COLO829 (cell line): ENCODE data around the gene AAK1.
"Not testable (repeated sequence)": the region's sequence is repeated elsewhere in the genome, so short reads cannot be mapped to it uniquely, and the experiment has no call there.

Experiments used
- DNase-seq: peaks from one replicate; pipeline ENCODE4 v3.0.0; 2012; ENCODE audit warnings: low spot score

Gene AAK1

GRCh38 chr2:69600425-69600824 is 43.1 kb downstream of the AAK1 start:
- DNase-seq: no peak

GRCh38 chr2:69597843-69598610 is 45.5 kb downstream of the AAK1 start:
- DNase-seq: no peak

DNA sequence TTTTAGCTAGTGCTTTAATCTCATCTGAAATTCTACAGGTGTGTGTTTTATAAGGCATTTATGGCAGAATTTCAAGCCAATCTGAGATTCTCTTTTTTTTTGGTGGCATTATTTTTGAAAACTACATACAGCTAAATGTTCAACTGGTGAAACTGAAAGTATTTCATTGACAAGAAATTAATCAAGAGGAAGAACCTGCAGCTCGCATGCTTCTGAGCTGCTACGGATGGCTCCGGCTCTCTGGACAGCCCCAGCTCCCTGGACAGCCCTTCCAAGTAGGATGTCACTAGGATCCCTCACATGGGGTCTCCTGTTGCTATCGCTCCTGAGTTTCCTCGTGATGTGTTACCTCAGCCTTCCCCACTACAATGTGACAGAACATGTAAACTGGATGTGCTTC is 46.4 kb downstream of the AAK1 start:
- no peak for DNase-seq

DNA sequence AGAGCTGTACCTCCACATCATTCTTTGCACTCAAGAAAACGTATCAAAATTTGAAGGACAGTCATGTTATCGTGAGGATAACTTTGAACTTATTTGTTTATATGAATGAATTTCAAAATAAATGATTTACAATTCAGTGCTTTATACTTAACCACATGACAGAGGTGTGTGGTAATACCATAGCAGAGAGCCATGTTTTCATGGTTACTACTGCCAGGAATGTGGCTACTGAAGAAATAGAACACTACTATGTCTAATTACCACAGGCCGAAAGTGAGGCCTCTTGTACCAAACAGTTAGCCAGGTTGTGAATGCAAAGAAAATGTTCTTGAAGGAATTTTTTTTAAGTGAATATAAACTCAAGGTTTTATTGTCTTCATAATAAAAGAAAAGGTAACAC is 49.2 kb downstream of the AAK1 start:
- no peak for DNase-seq

DNA sequence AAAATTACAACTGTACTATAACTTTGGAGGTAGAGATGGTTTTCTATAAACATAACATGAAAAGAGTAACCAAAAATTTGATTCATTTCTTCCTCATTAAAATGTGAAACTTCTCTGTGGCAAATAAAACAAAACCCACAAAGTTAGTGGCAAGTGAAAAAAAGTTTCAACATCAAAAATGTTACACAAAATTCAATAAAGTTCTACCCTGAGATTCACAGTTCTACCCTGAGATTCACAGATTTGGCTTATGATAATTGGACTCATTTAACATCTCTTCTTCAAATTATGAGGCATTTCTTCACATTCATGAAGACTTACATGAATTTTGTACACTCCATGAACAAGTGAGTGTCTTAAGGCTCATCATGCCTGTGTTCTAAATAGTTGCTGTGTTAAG is 51.0 kb downstream of the AAK1 start:
- DNase-seq: no peak

DNA sequence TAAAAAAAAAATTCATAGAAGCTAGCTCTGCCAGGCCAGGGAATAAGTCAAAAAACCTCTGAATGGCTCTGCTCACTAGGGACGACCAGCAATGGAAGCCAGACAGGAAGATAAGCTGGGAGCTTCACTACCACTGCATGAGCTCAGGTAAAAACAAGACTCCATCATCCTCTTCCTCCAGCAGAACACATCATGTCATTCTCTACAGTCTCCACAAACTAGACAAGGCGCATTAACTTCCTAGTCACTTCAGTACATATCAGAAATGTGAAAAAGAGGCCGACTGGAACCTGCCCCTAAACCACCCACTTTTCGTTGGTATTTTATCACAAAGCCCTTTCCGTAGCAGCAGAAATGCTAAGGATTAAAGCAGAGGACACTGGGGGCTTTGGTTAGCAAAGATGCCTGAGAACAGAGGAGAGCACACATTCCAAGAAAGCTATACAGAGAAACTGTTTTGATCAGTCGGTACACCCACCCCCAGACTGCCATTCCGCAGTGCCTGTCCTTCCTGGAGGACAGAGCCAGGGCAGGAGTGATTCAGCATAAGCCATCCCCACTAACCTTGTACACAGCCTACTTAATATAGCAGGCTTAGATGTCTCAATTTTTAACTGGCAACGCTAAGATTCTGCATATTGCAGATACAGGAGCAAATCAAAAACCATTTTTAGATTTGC is 53.4 kb downstream of the AAK1 start:
- DNase-seq: no peak

- DNase-seq: no peak
These were observed 54.6 kb downstream of the AAK1 start for GRCh38 chr2:69588945-69589344.

- no peak for DNase-seq
These were observed 55.1 kb downstream of the AAK1 start for GRCh38 chr2:69588403-69588802.

DNA sequence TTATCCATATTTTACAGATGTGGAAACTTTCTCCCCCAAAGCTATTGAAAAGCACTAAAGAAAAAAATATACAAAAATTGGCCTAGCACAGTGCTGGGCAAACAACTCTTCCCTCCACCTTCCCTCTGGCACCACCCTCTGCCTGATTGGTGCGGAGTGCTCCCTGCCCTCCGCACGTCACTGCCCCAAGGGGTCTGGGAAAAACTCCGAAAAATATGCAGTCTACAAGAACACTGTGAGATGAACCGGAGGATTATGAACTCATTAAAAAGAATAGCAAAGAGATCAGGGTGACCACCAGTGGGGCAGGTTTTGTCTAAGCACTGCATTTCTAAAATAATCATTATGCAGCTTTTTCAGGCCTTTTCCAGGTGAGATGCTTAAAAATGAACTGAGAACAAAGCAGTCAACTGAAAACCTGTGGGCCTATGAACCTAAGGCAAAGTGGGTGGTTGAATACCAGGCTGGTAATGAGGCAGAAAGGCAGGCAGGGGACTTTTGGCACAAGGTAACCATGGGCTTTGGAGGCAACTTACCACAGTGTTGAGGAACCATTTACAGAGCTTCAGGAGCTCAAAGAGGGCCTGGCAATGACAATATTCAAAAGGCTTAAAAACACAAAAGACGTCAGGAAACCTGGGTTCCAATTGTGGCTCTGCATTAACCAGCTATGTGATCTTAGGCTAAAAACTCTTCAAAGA is 57.5 kb downstream of the AAK1 start:
- no peak for DNase-seq

DNA sequence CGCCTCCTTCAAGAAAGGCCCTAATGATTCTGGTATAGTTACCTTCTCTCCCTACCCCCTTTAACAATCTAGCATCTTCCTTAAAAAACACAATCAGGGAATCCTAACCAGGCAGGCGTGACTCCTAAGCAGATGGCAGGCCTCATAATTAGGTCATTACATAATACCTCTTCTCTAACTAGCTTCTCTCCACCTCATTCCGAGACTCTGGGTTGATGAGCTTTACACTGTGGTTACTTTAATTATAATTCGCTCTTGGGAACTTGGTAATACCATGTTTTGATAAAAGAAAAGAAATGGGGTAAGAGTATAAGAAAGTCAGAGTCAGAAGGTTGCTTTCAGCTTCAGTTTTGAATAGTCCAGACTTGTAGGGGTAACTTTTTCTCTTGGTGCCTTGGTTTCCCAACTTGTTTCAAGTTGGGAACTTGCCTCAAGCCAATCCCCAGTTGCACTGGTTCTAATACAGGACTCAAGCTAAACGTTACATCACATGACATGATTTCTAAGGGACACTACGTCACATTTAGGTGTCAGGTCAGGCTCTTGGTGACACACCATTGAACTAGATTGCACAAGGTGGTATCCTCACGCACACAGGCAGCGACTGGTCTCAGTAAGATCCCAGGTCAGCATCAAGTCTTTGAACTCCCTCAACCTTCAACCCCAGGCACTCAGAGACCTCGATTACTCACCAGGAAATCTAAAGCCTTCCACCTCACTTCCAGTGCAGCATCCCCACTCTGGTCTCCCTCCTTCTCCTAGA is 59.2 kb downstream of the AAK1 start:
- no peak for DNase-seq

GRCh38 chr2:69583321-69583833 is 60.2 kb downstream of the AAK1 start:
- no peak for DNase-seq

DNA sequence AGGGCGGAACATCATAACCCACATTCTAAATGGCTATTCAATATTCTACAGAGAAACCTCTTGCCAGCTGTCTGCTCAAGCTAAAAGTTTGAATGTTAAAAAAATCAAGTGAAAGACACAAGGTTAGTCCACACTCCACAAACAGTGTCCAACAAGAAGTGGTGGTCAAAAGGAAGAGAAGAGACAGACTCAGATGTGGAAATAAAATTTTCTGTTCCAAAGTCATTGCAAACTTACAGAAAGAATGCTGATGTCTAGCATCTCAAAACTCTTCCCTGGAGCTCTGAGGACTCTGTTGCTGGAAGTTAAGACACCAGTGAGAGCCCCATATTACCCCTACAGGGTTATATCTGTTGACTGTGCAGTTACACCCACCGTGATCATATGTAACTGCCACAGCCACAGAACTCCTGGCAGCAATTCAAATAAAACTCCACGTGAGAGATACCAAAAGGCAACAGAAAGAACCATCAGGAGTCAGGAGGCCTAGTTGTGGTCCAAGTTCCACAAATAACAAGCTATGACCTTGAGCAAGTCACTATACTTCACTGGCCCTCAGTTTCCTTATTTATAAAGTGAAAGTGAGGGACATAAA is 60.9 kb downstream of the AAK1 start:
- no peak for DNase-seq

GRCh38 chr2:69581774-69582581 is 61.6 kb downstream of the AAK1 start:
- DNase-seq: no peak

DNA sequence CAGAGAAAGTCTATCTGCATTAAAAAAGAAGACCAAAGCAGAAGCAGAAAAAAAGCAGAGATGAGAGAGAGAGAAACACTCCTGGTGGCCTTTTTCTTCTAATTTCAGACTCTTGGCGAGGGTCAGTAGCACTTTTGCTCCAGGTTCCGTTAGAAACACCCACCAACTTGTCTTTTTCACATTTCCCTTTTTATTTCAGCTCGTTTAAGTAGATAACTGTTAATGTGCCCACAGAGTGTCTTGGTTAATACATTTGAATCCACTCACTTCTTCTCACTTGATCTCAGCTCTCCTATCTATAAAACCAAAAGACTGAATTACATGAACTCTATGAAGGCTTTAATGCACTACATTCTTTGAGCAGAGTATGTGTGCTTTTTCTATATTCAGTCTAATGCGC is 63.1 kb downstream of the AAK1 start:
- DNase-seq: no peak

DNA sequence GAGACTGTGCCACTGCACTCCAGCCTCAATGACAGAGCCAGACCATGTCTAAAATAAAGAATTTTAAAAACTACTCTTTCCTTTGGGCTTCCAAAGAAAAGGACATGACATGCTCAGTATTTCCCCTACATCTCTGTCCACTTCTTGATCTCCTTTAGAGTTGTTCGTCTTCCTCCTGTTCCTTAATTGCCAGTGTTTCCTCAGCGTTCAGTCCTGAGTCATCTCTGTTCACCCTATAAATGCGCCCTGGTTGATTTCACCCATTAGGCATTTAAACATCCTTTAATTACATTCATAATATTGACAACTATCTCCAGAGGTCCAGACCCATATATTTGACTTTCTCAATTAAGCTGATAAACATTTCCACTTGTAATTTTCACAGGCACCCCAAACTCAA is 64.0 kb downstream of the AAK1 start:
- DNase-seq: no peak

- DNase-seq: no peak
These were observed 65.4 kb downstream of the AAK1 start for GRCh38 chr2:69578198-69578540.

DNA sequence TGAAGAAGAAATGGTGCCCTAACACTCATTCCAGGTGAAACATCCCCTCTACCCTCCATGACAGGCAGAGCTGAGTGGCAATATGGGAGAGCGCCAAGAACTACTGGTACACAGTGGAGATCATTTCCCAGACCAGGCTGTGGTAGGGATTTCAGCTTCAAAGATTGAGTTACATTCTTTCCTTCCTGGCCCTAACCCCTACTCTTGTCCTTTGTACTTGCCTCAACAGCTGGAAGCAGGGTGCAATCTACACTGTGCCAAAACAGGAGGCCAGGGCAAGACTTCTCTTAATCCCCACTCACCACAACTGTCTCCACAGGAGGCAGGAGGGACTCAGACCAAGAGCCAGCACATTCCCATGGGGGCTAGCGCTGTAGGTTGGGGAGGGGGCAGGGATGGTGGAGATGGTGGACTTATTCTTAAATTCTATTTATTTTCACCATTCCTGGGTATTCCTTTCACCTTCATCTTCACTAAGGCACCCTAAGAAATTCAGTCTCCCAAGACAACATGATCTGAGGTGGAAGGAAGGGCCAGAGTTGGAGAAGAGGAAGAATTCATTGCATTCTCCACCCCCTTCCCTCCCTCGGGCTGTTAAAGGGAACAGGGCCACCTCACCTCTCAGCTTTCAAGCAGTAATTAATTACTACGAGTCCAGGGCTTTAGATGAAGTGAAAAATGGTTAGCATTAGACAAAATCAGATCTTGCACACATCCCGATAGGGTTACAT is 65.9 kb downstream of the AAK1 start:
- DNase-seq: no peak

DNA sequence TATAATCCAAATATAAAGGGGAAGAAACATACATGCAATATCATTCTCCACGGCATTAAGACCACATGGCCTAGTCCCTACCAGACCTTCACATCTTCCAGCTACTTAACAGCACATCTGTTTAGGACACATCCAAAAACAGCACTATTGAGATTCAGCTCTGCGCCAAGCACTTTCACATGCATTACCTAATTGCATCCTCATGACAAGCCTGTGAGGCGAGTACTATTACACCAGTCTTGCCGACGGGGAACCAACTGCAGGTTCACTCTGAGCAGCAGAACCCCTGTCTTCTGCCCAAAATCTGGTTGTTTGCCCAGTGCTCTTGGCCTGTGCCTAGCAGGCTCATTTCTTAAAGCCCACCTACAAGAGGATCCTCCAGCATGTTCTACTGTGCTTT is 66.7 kb downstream of the AAK1 start:
- DNase-seq: no peak

- DNase-seq: no peak
These were observed 67.6 kb downstream of the AAK1 start for GRCh38 chr2:69575926-69576325.

DNA sequence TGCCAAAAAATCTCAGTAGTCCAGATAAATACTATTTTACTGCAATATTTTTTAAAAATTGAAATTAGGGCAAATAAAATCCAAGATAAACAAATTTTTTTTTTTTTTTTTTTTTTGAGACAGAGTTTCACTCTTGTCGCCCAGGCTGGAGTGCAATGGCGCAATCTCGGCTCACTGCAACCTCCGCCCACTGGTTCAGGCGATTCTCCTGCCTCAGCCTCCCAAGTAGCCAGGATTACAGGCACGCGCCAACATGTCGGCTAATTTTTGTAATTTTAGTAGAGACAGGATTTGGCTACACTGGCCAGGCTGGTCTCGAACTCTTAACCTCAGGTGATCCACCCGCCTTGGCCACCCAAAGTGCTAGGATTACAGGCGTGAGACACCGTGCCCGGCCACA is 68.2 kb downstream of the AAK1 start:
- DNase-seq: not testable (repeated sequence)
